Left lobe of liver (tissue), 2 donors: Measurements from ENCODE around the gene ULBP1. TPM values are rescaled to one million over a fixed set of nuclear protein-coding genes. Genes with fewer than 3 reads are reported as not detected.
"Not testable (repeated sequence)": the region's sequence is repeated elsewhere in the genome, so short reads cannot be mapped to it uniquely, and the experiment has no call there.

Experiments used
- ATAC-seq: fragments of 200-7000 bp; cut with Tn5 transposase; one replicate; pipeline ENCODE4 v1.9.1; 2020; ENCODE audit warnings: mild to moderate bottlenecking, moderate library complexity
- DNase-seq: peaks from one replicate; pipeline ENCODE4 v3.0.0-alpha.2; 2020; ENCODE audit warnings: low spot score
- total RNA-seq: library from RNA; stranded (reverse); gene quantifications from one replicate; pipeline ENCODE4 v1.2.1, GENCODE V29; 2021
- donor health status: DM: no; HTN: no; CAD: no; lungs with moderate emphysema.
- donor health status: DM: no; HTN: yes; CAD: no.

The ULBP1 gene, protein sequence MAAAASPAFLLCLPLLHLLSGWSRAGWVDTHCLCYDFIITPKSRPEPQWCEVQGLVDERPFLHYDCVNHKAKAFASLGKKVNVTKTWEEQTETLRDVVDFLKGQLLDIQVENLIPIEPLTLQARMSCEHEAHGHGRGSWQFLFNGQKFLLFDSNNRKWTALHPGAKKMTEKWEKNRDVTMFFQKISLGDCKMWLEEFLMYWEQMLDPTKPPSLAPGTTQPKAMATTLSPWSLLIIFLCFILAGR
- 0.08 TPM for total RNA-seq

DNA sequence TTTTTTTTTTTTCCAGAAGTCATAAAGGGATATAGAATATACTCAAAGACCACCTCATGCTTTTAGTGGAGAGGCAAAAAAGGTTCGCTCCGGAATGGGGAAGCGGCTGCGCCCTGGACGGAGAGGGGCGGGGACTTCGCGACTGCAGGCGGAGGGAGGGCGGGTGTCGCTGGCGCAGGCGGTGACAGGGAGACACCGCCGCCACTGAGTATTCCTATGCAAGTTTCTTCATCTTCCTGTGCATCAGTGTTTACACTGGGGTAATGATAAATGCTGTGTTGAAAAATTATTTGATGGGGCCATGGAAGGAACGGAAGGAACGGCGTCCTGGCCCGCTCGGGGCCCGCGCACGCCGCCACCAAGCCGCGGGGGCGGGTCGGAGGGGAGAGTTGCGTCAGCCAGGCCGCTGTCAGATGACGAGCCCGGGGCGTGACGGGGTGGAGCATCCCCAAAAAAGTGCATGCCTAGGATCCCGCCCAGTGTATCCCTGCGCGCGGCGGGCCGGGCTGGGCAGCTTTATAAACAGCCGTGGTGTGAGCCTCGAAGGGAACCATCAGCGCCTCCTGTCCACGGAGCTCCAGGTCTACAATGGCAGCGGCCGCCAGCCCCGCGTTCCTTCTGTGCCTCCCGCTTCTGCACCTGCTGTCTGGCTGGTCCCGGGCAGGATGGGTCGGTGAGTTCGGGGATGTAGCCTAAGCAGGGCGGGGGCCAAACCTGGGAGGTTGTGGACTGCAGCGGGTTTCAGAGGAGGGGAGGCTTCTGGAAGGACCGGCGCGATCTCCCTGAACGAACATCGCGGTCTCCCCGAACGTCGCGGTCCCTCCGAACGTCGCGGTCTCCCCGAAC lies at the start of gene ULBP1:
Gene ULBP1, plus strand, starts transcription at position 482 of the 846 bp plus-strand sequence. Its CDS starts 107 bp downstream, at position 589.
- peak; percentile 90 for ATAC-seq

GRCh38 chr6:149915970-149916865 lies 47.5 kb upstream of the ULBP1 start:
- ATAC-seq (no peak), DNase-seq (no peak)

More for the DNA sequence above, at the start of gene ULBP1:
- DNase-seq, result peak; percentile 79

DNA sequence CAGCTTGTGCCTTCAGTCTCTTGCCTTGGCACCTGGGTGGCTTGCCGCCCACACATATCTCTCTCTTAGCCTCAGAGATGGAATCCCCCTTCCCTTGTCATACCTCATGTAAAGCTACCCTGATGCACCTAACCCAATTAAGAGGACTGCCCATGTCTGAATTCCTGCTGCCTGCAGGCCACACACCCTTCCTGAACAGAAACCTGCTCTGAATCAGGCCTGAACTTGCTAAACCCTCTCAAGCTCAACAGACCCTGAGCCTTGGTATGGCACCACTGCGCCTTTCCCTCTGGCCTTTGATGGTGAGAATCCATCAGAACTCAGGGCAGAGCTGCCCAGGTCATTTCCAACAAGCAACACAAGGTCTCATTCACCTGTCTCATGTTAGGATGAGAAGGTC lies 46.1 kb upstream of the ULBP1 start:
- ATAC-seq (no peak), DNase-seq (no peak)

DNA sequence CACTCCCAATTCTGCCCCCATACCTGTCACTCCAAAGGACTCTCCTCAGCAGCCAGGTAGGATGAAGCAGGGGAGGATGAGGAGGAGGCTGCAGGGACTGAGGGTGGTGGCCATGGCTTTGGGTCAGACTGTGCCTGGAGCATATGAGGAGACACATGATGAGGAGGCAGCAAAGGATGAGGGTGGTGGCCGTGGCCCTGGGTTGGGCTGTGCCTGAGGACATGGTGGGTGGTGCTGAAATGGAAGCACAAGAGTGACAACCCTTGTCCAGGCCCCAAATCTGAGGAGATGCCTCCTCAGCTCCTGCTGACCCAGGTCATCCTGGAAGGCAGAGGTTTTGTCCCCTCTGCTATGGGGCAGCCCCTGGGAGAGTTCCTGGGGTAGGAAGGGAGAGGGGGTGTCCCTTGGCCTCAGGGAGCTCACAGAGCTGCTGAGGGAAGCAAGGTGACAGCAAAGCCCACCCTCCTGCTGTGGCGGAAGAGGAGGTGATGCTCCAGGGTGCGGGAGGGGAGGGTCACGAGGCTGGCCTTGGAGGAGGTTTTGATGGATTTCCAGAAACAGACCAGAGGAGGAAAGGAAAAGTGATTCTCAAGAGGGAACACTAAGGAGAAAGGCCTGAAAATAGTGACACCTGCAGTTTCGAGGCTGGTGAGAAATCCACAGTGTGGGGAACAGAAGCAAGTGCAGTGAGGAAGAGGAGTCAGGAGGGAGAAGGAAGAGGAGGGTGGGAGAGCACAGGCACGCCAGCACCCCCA lies 45.4 kb upstream of the ULBP1 start:
- DNase-seq, result no peak
- no peak for ATAC-seq

DNA sequence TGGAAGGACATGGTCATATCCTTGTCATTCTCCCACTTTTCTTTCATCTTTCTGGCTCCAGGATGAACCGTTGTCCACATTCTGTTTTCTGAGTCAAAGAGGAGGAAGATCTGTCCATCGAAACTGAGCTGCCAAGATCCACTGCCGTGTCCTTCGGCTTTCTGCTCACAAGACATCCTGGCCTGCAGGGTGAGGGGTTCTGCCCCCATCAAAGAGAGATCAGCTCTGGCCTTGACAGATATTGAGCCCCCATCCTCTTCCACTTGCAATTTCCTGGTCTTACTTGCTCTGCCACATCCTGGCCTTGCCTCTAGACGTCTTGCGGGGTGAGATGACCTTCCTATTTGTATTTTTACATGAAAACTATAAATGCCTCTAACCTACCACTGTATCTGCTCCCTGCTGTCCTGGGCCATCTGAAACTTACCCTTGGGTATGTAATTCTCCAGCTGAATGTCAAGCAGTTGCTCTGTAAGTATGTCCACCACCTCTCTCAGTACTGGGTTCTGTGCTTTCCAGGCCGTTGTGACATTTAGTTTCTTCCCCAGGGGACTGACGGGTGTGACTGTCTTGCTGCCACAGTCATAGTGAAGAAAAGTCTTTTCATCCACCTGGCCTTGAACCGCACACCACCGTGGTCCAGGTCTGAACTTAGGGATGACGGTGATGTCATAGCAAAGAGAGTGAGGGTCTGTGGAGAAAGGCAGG lies 44.5 kb upstream of the ULBP1 start:
- not testable (repeated sequence) for ATAC-seq, DNase-seq

DNA sequence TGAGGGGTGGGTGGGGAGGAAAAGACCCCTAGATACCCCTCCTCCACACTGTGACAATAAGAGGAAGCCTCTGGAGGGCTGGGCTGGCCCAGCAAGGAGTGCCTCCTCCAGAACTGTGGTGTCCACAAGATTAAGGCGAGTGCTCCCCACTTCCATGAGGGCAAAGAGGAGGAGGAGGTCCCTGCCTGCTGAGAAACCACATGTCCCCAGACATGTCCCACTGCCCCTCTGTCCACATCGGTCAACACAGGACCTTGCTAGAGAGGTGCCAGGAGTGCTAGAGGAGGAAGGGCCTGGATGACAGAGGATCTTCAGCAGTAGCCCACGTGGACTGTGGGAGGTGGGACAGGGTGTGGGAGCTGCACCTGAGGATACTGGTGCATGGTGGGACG lies 43.9 kb upstream of the ULBP1 start:
- DNase-seq, result peak; percentile 29
- ATAC-seq, result no peak

DNA sequence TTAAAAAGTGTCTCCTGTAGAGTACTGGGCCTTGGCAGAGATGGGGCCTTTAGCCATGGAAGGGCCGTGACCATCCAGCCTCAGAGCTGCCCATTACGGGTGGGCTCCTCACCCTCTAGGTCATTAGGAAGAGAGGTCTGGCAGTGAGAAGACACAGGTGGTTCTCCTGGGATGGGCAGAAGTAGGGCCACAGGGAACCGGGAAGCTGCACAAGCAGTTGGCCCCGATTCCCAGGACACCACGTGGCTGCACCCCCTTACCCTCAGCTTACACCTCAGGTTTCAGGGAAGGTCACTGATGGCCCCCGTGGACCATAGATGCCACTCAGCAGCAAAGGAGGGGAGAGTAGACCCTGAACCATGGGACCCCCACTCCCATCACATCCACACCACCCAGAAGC lies 42.4 kb upstream of the ULBP1 start:
- DNase-seq (no peak), ATAC-seq (no peak)

- not testable (repeated sequence) for DNase-seq, ATAC-seq
These were observed 41.7 kb upstream of the ULBP1 start for GRCh38 chr6:149922091-149922490.

- ATAC-seq, result peak; percentile 82
- DNase-seq, result peak; percentile 84
These were observed 41.0 kb upstream of the ULBP1 start, which contains the start of gene RAET1G for GRCh38 chr6:149922642-149923326. TSS of gene RAET1G (minus strand) at chr6:149923121. CDS start at chr6:149923010, 111 bp downstream.

DNA sequence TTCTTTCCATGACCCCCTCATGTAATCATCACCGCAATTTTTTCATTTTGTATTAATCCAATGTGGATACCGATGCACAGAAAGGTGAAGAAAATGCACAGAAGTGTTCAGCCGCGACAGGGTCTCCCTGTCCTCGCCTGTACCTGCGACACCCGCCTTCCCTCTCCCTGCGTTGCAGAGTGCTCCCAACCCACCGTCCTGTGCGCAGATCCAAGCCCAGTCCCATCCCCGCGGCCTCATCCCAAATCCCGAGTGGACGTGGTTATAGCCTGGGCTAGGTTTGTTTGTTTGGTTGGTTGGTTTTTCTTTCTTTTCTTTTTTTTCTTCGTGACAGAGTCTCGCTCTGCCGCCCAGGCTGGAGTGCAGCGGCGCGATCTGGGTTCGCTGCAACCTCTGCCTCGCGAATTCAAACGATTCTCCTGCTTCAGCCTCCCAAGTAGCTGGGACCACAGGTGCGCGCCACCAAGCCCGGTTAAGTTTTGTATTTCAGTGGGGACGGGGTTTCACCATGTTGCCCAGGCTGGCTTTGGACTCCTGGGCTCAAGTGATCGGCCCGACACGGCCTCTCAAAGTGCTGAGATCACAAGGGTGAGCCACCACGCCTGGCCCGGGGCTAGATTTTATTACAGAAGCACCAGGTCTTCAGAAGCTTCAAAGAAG lies 40.3 kb upstream of the ULBP1 start:
- no peak for ATAC-seq

DNA sequence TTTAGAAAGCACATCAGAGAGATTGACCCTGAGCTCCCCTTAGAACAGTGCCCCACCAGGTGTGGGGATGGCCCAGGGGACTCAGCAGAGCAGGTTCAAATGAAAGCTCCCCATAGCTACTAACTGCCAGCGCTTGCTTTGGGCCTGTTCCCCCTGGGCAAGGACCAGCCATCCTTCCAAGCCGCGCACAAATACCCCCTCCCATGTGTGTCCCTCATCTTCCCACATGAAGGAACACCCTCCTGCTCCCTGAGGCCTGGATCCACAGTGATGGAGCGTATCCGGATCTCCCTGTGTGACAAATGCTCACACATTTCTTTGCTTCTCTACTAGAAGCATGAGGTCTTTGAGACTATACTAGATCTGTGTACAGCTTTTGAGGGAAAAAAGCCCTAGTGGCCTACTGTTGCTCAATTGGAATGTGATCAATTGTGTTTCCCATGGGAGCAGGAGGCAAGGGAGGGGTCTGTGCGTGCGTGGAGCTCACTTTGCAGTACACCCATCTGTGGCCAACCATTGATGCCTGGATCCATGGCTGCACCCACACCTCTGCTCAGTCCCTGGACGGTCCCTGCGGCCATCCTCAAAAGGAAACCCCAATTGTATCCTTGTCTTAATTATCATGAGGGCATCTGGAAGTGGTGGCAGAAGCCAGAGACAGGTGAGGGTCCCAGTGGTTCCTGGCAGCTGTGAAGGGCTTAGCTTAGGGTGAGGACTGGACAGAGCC lies 39.4 kb upstream of the ULBP1 start:
- ATAC-seq, result no peak
- no peak for DNase-seq

More for the DNA sequence above, 40.3 kb upstream of the ULBP1 start:
- no peak for DNase-seq

- DNase-seq (no peak), ATAC-seq (no peak)
These were observed 38.9 kb upstream of the ULBP1 start for GRCh38 chr6:149924933-149925252.

GRCh38 chr6:149925253-149925973 lies 38.3 kb upstream of the ULBP1 start:
- peak; percentile 49 for ATAC-seq
- no peak for DNase-seq

DNA sequence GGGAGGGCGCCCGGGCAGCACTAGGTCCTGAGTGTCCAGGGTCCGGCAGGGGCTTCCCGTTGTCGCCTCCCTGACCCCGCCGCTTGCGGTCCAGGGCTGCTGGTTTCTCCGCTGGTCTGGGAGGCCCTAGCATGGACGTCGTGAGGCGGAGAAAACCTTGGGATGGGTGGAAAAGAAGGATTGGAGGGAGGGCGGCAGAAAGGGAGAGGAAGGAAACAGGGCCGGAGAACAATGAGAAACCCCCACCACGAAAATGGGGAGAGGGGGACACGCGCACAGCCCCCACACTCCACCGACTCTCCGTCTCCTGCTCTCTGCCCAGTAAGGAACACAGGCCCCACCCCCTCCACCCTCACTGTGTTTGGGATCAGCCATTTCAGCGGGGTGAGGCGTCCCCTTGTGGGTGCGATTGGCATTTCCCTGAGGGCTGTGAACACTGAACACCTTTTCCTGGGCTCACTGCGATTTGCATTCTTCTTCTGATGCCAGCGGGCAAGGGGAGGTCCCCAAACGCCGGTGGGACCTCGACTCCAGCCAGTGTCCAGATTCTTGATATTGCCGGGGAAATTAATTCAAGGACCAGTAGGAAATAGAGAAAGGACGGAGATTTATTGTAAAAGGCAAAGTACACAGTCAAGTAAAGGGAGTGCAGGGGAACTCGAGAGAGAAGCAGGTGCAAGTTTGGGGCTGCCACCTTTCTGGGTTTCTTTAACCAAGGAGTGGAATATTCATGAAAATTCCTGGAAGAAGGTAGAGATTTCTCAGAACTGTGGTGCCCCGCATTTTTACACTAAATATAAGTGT lies 37.6 kb upstream of the ULBP1 start:
- ATAC-seq (peak; percentile 93), DNase-seq (peak; percentile 89)

GRCh38 chr6:149927025-149927424 lies 36.7 kb upstream of the ULBP1 start:
- not testable (repeated sequence) for DNase-seq, ATAC-seq

DNA sequence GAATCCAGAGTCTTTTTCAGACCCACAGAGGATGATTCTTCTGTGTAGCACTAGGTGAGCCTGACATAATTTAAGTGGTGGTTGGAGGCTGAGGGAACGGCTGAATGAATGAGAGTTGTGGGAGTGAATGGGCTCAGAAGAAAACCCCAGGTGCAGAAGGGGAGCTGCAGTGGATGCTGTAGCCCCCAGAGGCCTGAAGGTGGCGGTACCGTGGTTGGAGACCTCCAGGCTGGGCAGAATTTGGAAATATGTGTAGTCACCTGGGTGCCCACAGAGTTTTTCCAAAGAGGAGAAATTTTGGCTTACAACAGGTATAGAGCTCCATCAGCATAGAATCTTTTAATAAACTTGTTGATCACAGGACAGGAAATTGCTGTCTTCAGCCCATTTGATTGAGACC lies 34.3 kb upstream of the ULBP1 start:
- DNase-seq, result peak; percentile 15

More for the DNA sequence above, 34.3 kb upstream of the ULBP1 start:
- no peak for ATAC-seq
